Measurements from ENCODE around the gene AFF3.
A peak's percentile ranks its signal among the peaks of the same experiment; 100 is the strongest.
"Not testable (repeated sequence)": the region's sequence is repeated elsewhere in the genome, so short reads cannot be mapped to it uniquely, and the experiment has no call there.

AFF3 gene

DNA sequence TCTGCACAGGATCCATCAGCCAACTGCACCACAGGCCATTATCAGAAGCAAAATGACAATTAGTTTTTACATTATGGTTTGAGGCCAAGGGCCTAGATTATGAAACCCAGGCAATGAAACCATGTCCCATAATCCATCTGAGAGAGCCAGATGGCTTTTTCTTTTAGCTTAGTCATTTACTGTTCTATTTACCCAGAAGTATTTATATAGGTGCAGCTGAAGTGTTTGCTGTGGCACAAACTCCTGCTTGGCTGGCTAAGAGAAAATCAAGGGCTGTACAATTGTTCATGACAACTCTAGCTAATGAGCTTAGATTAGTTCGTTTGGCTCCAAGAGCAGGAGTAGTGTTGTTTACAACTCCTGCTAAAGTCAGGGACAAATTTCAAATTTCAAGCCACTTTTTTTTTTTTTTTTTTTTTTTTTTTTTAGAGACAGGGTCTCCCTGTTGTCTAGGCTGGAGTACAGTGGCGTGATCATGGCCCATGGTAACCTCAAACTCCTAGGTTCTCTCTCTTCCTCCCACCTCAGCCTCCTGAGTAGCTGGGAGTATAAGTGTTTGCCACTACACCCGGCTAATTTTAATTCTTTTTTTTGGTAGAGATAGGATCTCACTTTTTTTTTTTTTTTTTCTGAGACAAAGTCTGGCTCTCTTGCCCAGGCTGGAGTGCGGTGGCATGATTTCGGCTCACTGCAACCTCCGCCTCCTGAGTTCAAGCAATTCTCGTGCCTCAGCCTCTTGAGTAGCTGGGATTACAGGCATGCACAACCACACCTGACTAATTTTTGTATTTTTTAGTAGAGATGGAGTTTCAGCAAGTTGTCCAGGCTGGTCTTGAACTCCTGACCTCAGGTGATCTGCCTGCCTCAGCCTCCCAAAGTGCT, 634.2 kb downstream of the AFF3 start:
- Histone ChIP-seq H3K79me2 (ENCODE audit: low read length) (no peaks in the 10 kb centered on the region), H3K4me3 (ENCODE audit: low read length) (no peak overlapping the region), H3K36me3 (replicated peaks; ENCODE audit: low read depth, low read length) (no peaks in the 10 kb centered on the region), H4K20me1 (ENCODE audit: insufficient read depth, low read length) (no peaks in the 10 kb centered on the region), H3K27me3 (ENCODE audit: low read depth, low read length) (no peaks in the 10 kb centered on the region), H3K4me2 (ENCODE audit: low read length) (no peak overlapping the region), H3K9ac (ENCODE audit: low read length) (no peak overlapping the region), H3K4me1 (ENCODE audit: low read length) (peaks cover 16% of the 10 kb centered on the region), H2AFZ (ENCODE audit: low read depth, low read length) (no peak overlapping the region), H3K27ac (ENCODE audit: low read length) (no peak overlapping the region), H3K9me3 (ENCODE audit: insufficient read depth, low read length) (no peaks in the 10 kb centered on the region)
- TF ChIP-seq, protein P1, sequence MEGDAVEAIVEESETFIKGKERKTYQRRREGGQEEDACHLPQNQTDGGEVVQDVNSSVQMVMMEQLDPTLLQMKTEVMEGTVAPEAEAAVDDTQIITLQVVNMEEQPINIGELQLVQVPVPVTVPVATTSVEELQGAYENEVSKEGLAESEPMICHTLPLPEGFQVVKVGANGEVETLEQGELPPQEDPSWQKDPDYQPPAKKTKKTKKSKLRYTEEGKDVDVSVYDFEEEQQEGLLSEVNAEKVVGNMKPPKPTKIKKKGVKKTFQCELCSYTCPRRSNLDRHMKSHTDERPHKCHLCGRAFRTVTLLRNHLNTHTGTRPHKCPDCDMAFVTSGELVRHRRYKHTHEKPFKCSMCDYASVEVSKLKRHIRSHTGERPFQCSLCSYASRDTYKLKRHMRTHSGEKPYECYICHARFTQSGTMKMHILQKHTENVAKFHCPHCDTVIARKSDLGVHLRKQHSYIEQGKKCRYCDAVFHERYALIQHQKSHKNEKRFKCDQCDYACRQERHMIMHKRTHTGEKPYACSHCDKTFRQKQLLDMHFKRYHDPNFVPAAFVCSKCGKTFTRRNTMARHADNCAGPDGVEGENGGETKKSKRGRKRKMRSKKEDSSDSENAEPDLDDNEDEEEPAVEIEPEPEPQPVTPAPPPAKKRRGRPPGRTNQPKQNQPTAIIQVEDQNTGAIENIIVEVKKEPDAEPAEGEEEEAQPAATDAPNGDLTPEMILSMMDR (IDR thresholded peaks at IDR 0.05; ENCODE audit: low read depth, low read length) = no peak
- TF ChIP-seq EZH2phosphoT487 (IDR thresholded peaks at IDR 0.05; ENCODE audit: low read depth) = no peak

DNA sequence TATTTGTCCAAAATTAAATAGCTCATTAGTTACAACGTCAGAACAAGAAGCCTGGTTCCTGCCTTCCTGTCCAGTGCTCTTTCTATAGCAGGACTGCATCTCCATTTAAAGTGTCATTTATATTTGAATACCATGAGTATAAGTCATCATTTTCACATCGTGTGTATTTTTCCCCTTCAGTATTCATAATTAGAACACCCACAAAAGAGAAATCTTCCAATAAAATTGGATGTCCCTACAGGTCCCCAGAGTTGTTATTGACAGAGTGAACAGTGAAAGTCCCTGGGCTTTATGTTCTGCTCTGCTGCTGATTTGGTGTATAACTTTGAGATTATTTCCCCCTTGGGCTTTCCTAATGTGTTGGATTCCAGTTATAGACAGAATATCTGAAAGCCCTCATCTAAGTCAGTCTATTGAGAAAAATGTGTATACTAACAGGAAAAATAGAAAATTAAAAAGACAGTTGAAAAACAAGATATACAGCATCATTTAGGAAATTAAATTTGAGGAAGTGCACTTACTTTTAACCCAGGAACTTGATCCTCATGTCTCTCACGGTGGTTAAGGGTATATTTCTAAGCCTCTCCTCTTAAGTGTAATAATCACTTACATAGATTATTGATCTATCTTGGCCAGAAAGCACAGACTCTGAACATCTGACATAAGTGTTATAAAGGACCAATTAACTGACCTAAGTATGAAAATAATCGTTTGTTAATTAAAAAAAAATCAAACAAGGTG, 637.4 kb downstream of the AFF3 start:
- Histone ChIP-seq H3K4me1 (ENCODE audit: low read length) (peaks cover 16% of the 10 kb centered on the region), H3K27ac (ENCODE audit: low read length) (no peak overlapping the region), H3K79me2 (ENCODE audit: low read length) (no peaks in the 10 kb centered on the region), H3K27me3 (ENCODE audit: low read depth, low read length) (0 out of 2 replicates have a peak, but pooled peaks cover 4% of the 10 kb centered on the region), H3K4me2 (ENCODE audit: low read length) (peak overlapping the region; percentile 15; the same call in 1 of the 2 replicates), H3K9me3 (ENCODE audit: insufficient read depth, low read length) (no peaks in the 10 kb centered on the region), H3K9ac (ENCODE audit: low read length) (no peak overlapping the region), H2AFZ (ENCODE audit: low read depth, low read length) (peak overlapping the region; percentile 80), H4K20me1 (ENCODE audit: insufficient read depth, low read length) (no peaks in the 10 kb centered on the region), H3K36me3 (replicated peaks; ENCODE audit: low read depth, low read length) (no peaks in the 10 kb centered on the region), H3K4me3 (ENCODE audit: low read length) (no peak overlapping the region)
- TF ChIP-seq, protein P1 (IDR thresholded peaks at IDR 0.05; ENCODE audit: low read depth, low read length) = no peak
- no peak for TF ChIP-seq EZH2phosphoT487 (IDR thresholded peaks at IDR 0.05; ENCODE audit: low read depth)

DNA sequence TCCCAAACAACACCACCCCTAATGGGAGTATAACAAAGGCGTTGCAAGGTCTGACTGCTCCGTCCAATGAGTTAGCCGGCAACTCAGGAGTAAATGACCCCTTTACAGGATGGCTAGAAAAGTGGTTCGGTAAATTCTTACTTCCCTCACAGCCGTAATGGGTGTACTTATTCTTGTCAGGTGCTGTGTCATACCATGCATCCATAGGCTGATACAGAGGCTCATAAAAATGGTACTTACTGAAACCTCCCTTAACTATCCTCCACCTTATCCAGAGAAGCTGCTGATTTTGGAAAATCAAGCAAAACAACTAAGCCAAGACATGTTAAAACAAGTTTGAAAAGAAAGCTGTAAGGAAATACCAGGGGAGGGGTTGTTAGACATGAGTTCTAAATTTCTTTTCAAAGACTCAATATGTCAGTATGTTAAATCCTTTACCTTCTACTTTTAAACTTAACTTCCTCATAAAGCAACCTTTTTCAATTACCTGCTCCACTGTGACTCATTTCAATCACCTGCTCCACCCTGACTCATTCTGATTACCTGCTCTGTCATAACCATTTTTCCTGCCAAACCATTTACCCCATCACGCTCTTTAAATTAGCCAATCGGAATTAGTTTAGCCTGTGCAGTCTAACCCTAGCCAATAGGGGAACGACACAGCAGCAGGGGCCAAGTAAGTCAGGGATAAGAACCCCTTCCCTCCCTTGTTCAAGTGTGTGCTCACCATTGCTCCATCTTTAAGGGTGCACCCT, 638.6 kb downstream of the AFF3 start:
- not testable (repeated sequence) for H3K36me3 ChIP-seq (replicated peaks; ENCODE audit: low read depth, low read length); H3K79me2 ChIP-seq (ENCODE audit: low read length); H3K27me3 ChIP-seq (ENCODE audit: low read depth, low read length); H3K4me3 ChIP-seq (ENCODE audit: low read length); H3K9me3 ChIP-seq (ENCODE audit: insufficient read depth, low read length); H3K9ac ChIP-seq (ENCODE audit: low read length); H4K20me1 ChIP-seq (ENCODE audit: insufficient read depth, low read length); H3K4me2 ChIP-seq (ENCODE audit: low read length); H2AFZ ChIP-seq (ENCODE audit: low read depth, low read length); H3K27ac ChIP-seq (ENCODE audit: low read length)
- peaks cover 16% of the 10 kb centered on the region for H3K4me1 ChIP-seq (ENCODE audit: low read length)

DNA sequence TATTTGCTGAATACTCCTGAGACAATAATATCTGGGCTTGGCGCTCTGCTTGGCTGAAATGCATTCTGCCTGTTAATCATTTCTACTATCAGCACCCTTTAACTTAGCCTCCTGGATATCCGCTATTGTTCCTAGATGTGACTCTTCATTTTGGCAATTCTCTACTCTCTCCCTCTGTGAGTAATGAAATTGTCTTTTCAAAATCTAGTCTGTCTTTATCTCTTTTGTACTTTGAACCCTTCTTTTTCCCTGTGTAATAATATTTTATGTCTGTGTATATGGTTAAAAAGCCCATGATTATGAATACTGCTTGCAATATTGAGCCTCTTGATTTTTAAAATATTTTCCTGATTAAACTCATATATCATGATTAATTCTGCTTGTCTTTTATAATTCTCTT, 646.4 kb downstream of the AFF3 start:
- no peak overlapping the region for H3K4me3 ChIP-seq (ENCODE audit: low read length)
- H3K9ac ChIP-seq (ENCODE audit: low read length) = no peak overlapping the region
- H2AFZ ChIP-seq (ENCODE audit: low read depth, low read length) = no peak overlapping the region
- peaks cover 1% of the 10 kb centered on the region; the same call in 1 of the 2 replicates for H3K4me1 ChIP-seq (ENCODE audit: low read length)
- H3K36me3 ChIP-seq (replicated peaks; ENCODE audit: low read depth, low read length) = no peaks in the 10 kb centered on the region
- no peak overlapping the region for H3K4me2 ChIP-seq (ENCODE audit: low read length)
- H3K27ac ChIP-seq (ENCODE audit: low read length) = no peak overlapping the region
- TF ChIP-seq EZH2phosphoT487 (IDR thresholded peaks at IDR 0.05; ENCODE audit: low read depth) = no peak
- TF ChIP-seq, protein P1 (IDR thresholded peaks at IDR 0.05; ENCODE audit: low read depth, low read length) = no peak
- H3K9me3 ChIP-seq (ENCODE audit: insufficient read depth, low read length) = no peaks in the 10 kb centered on the region
- H3K27me3 ChIP-seq (ENCODE audit: low read depth, low read length) = peaks cover 27% of the 10 kb centered on the region
- no peaks in the 10 kb centered on the region for H3K79me2 ChIP-seq (ENCODE audit: low read length)
- H4K20me1 ChIP-seq (ENCODE audit: insufficient read depth, low read length) = no peaks in the 10 kb centered on the region
